Erythroblast (primary cell): ENCODE data around the gene PPP2R5C.

ENCODE experiments used
- DNase-seq, 2 experiments: peaks; one replicate each; lab custom pipeline; 2025; lab: John Stamatoyannopoulos, UW
- GATA1 ChIP-seq: IDR thresholded peaks from 2 replicates; pipeline ENCODE4 v1.6.1; 2011; ENCODE audit warnings: low read depth, mild to moderate bottlenecking, control low read depth, low read length, moderate library complexity
- POLR2A ChIP-seq: IDR thresholded peaks from 2 replicates; pipeline ENCODE4 v1.6.1; 2011; ENCODE audit warnings: mild to moderate bottlenecking, low read length

The PPP2R5C gene

DNA sequence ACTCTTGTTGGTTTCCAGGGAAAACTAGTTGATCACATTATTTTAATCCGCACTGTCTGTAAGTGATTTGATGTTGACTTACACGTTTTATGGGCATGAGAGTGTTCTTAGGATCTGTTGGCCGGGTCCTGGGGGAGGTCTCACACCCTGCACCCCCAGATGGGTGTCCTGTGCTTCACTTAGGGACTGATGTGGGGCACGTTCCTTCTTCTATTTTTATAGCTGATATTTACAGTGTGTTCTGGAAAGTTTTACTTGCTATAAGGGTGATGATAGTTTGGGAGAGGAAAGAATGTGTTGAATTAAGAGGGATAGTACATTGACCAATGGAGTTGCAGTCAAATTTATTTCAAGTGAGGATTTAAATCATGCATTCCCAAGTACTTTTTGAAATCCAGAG lies 106.3 kb downstream of the PPP2R5C start:
- TF ChIP-seq POLR2A, result no peak
- no peak for TF ChIP-seq GATA1
- no peak for DNase-seq

DNA sequence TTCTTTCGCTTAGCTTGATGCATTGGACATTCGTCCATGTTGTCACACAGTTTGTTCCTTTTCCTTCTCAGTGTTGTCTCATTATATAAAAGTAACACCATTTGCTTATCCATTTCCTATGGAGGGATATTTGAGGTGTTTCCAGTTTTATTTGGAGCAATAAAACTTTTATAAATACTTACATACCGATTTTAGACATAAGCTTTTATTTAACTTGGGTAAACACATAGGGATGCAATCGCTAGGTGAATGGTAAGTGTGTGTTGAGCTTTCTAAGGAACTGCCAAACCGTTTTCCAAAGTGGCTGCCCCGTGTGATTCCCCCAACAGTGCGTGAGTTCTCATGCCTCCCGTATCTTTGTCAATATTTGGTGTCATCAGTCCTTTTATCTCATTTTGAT lies 107.7 kb downstream of the PPP2R5C start:
- DNase-seq, result no peak
- no peak for TF ChIP-seq POLR2A
- no peak for TF ChIP-seq GATA1

DNA sequence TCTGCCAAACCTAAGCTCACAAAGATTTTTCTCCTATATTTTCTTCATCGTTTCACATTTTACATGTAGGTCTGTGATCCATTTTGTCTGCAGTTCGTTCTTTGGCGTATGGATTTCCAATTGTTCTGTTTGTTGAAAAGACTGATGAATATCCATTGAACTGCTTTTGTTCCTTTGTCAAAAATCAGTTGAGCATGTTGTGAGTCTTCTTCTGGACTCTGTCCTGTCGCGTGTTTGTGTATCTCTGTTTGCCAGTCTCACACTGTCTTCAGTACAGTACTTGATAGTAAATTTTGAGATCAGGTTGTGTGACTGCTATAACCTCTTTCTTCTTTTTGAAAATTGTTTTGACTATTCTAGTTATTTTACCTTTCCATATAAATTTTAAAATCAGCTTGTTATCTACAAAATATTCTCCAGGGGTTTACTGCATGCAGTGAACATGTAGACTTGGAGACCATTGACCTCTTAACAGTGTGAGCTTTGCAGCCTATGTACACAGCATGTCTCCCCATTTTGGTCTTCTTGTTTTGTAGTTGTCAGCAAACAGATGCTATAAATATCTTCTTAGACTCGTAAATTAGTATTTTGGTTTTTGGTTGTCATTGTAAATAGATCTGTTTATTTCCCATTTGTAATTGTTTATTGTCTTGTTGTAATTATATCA lies 108.9 kb downstream of the PPP2R5C start:
- TF ChIP-seq GATA1 (no peak), POLR2A (no peak)

DNA sequence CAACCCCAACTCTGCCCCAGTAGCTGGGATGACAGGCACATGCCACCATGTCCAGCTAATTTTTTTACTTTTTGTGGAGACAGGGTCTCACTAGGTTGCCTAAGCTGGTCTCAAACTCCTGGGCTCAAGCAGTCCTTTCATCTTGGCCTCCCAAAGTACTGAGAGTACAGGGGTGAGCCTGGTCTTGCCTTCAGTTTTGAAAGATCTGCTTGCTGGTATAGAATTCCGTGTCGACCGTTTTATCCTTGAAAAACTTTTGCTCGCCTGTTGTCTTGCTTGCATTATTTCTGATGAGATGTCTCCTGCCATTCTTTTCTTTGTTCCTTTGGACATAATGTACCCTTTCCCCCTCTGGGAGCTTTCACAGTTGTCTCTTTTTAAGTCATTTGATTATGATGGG lies 110.8 kb downstream of the PPP2R5C start:
- no peak for TF ChIP-seq GATA1
- no peak for TF ChIP-seq POLR2A

More for the DNA sequence above, 108.9 kb downstream of the PPP2R5C start:
- no peak for DNase-seq

DNA sequence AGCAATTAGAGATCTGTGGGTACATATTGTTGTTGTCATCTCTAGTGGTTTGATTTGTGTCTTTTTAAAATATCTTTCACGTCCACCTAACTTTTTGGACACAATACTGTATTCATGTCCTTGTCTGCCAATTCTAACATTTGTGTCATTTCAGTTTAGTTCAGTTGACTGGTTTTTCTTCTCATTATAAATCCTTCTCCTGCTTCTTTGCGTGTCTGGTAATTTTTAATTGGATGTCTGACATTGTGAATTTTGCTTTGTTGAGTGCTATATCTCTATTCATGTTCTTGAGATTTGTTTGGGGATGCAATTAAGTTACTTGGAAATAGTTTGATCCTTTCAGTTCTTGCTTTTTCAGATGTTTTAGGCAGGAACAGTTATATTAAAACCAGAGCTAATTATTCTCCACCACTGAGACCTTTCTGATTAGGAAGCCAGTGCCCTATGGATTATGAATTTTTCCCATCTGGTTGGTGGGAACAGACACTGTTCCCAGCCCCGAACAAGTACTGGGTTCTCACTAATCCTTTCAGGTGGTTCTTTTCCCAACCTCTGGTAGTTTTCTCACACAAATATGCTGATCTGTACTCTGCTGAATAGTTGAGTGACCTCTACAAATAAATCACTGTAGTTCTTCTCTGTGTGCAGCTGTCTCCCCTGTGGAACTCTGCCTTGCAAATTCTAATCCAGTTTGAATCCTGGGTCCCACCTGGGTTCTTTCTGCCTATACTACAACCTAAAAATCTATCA lies 111.7 kb downstream of the PPP2R5C start:
- TF ChIP-seq GATA1 (no peak), POLR2A (no peak)
- no peak for DNase-seq

More for the DNA sequence above, 110.8 kb downstream of the PPP2R5C start:
- DNase-seq, result no peak

DNA sequence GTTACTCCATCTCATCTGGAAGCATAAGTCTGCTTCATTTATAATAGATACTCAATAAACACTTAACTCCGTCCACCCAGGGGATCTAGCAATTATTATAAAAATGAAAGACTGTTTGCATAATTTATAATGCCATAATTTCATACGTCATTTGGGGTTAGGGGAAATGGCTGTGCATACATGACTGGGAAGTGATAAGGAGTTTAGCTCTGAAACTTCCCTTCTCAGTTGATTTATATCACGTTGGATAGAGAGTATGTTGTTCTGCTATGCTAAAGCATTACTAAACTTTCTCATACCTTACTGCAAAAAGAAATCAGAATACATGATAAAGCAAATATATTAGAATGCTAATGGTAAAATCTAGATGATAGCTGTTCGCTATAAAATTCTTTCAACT lies 112.5 kb downstream of the PPP2R5C start:
- TF ChIP-seq POLR2A (no peak), GATA1 (no peak)
- DNase-seq, result peak; percentile 12 to 13

DNA sequence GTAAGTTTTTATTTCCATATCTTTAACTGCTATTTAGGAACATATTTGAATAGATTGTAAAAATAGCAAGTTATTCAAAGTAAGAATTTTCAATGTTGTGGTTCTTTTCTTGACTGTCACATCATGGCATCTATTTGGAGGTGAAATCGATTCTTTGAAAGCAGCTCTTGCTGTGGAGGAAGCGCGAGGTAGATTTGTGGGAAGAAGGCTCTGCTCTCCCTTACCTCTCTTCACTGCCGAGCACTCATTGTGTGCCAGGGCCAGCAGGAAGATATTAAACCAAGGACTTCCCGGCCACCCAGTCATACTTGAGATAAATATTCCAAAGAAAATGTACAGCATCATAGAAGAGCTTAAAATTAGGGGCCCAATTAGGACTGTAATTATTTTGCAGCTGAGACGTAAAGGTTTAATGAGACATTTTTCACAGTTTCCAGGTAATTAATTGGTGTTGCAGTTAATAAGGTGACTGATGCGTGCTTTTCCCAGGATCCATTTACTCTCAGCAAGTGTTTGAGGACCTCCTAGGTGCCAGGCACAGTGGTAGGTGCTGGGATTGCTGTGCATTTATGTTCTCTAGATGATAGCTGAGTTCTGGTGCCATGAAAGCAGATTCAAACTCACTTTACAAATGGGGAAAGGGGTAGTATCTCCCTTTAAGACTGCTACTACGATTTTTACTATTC lies 113.7 kb downstream of the PPP2R5C start:
- no peak for DNase-seq
- TF ChIP-seq POLR2A, result no peak

DNA sequence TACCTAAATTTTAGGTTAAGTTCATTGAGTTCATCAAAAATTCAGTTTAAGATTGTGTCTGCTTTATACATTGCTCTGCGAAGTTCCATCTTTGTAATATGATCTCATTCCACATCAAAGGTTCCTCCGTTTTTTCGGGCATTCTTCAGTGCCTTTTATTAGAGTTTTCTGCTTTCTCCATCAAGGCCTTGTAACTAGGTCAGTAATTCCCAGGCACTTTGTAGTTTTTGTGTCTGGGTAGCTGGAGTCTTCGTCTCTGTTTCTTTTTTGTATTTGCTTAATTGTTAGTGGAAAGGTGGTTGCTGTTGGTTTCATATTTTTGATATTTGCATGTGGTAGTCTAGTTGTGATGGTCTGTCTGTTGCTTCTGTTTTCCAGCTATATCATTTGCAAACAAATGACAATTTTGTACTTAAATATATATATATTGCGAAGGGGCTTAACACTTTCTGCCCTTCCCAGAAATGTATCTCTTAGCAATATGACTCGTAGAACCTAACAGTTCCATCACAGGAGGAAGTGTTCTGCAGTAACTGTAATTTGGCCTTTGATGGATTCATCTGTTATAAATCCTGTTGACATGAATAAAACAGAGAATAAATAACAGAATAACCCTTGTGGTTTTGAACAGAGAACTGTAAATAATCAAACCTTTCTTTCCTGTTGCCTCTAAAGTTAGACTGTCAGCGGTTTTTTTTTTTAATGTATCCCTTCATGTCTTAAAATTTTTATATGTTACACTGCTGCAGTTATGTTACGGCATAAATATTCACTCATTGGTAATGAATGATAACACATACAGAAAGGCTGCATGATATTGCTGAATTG lies 114.4 kb downstream of the PPP2R5C start:
- no peak for DNase-seq
- TF ChIP-seq GATA1 (no peak), POLR2A (no peak)

DNA sequence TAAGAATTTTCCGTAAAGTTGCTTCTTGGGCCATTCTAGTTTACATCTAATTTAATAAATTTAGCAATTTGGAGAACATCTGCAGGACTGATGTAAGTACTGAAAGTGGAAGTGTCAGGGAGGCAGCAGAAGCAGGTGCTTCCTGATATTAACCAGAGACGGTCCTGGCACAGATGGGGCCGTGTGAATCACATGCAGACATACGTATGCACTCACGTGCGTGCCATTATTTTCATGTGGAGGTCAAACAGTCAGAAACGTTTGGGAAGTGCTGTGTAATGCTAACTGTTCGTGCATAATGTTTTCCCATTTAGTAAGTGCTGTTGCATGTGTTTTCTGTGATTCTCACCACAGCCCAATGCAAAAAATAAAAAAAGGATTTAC lies 115.0 kb downstream of the PPP2R5C start:
- TF ChIP-seq GATA1, result no peak
- no peak for TF ChIP-seq POLR2A
- DNase-seq, result peak; percentile 75 to 81

DNA sequence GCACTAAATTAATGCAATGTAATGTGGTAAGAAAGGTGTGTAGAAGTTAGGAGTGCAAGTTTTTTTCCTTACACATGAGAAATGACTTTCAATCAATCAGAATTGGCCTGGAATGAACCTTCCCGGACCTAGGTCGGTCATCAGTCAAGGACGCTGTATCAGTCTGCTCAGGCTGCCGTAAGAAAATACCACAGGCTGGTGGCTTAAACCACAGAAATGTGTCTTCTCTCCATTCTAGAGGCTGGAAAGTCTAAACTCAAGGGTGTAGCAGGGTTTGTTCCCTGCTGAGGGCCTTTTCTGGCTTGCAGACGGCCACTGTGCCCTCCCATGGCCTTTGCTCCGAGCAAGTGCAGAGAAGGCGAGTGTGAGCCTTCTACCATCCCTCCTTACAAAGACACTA lies 116.3 kb downstream of the PPP2R5C start:
- no peak for TF ChIP-seq GATA1
- TF ChIP-seq POLR2A, result no peak
- no peak for DNase-seq

DNA sequence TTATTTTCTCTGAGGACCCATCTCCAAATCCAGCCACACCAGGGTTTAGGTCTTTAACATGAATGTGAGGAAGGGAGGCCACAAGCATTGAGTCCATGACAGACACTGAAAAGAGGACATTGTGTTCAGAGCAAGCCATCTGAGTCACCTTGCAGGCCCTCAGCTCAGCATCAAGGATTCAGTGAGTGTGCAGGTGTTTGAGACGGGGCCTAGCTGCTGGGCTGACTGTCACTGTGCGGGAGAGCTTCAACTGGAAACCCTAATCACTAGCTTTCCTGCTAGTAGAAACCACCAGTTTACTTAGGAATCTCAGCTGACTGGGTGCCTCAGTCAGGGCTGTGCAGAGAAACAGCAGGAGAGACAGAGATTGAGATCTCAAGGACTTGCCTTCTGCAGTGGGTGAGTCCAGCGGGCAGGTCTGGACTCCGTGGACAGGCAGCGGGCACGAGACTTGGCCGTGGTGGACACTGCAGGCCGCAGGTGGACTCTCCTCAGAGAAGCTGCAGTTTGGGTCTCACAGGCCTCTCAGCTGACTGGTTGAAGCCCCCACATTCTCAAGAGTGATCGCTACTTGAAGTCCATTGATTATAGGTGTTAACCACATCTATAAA lies 116.8 kb downstream of the PPP2R5C start:
- no peak for DNase-seq
- no peak for TF ChIP-seq GATA1
- no peak for TF ChIP-seq POLR2A

DNA sequence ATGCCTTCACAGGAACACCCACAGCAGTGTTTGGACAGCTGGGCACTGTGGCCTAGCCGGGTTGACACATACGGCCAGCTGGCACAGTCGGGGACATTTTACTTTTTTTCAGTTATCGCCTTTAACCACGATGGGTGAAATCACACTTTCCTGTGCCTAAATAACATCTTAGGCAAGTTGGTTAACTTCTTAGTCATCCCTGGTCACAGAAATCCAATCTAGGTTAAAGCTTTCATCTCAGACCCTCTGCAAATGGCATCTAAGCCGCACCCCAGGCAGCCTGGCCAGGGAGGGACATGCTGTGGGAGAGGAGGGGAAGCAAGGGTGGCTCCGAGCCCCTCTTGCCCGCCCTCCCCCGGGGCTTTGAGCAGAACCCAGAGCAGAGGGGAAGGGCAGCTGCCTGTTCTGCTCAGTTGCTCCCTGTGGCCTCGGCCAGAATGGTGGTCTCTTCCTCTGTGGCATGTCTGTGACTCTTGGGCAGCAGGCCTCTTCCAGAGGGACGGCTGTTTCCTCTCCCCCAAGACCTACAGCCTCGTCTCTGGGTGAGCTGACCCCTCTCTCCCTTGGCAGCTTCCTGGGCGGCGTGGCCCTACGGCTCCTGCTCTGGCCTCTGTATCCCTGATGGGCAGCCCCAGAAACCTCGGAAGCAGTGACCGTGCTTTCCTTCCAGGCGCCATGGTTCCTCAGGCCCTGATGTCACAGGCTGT lies 117.5 kb downstream of the PPP2R5C start:
- TF ChIP-seq GATA1, result no peak
- TF ChIP-seq POLR2A, result no peak
- no peak for DNase-seq
